Kidney (tissue), 14 donors: Measurements from ENCODE around the gene CACNB4. TPM values are rescaled to one million over a fixed set of nuclear protein-coding genes. Genes with fewer than 3 reads are reported as not detected.
A peak's percentile ranks its signal among the peaks of the same experiment; 100 is the strongest.

Experiments used
- DNase-seq, 5 donors: peaks; one replicate each; pipeline ENCODE4 v3.0.0-alpha.2; 2013 to 2020
- FAIRE-seq: peaks from 2 replicates; lab custom pipeline; 2012; peaks lifted over from hg19 to GRCh38; lab: Jason Lieb, UNC
- H3K27ac ChIP-seq, 2 donors: one replicate each; pipeline ENCODE4 v1.7.0; 2013; ENCODE audit warnings: low read depth in 2 of 2, low read length in 2 of 2, inconsistent platforms in 1 of 2
- H3K27me3 ChIP-seq: one replicate; pipeline ENCODE4 v1.7.1; 2013; ENCODE audit warnings: low read length, inconsistent platforms; ENCODE audit not compliant: control insufficient read depth, insufficient read depth
- H3K36me3 ChIP-seq, 3 donors: one replicate each; pipeline versions ENCODE4 v1.7.0 to v1.7.1; 2013; ENCODE audit warnings: low read length in 3 of 3, control low read depth in 1 of 3, inconsistent platforms in 1 of 3; ENCODE audit not compliant: insufficient read depth in 3 of 3, control insufficient read depth in 2 of 3
- H3K4me1 ChIP-seq, 3 donors: one replicate each; pipeline versions ENCODE4 v1.7.0 to v1.7.1; 2013; ENCODE audit warnings: low read length in 3 of 3, inconsistent platforms in 1 of 3, low read depth in 1 of 3; ENCODE audit not compliant: control insufficient read depth in 2 of 3, insufficient read depth in 2 of 3
- H3K4me3 ChIP-seq, 3 donors: one replicate each; pipeline versions ENCODE4 v1.7.0 to v1.8.1; 2013; ENCODE audit warnings: low read length in 3 of 3, control low read depth in 1 of 3, inconsistent platforms in 1 of 3
- H3K9ac ChIP-seq, 3 donors: one replicate each; pipeline versions ENCODE4 v1.7.0 to v1.7.1; 2013; ENCODE audit warnings: low read length in 3 of 3, control low read depth in 1 of 3, inconsistent platforms in 1 of 3
- H3K9me3 ChIP-seq, 3 donors: one replicate each; pipeline versions ENCODE4 v1.7.0 to v1.7.1; 2013; ENCODE audit warnings: low read length in 3 of 3, control low read depth in 1 of 3, inconsistent platforms in 1 of 3; ENCODE audit not compliant: control insufficient read depth in 2 of 3, insufficient read depth in 1 of 3
- intact Hi-C: fragments of 100-400 bp; cut with DNase I; formaldehyde crosslinking; loops from one replicate; pipeline ENCODE4 v1.11.1; 2022
- polyA plus RNA-seq: library from polyadenylated mRNA; stranded (reverse); fragments of 350-450 nt; fragmentation: Illumina TruSeq; extraction: RNeasy Lipid Tissue Mini Kit (QIAGEN cat#74804); gene quantifications from one replicate; pipeline ENCODE4 v1.2.3, GENCODE V29; 2014; ENCODE audit warnings: low read depth, low replicate concordance; ENCODE audit not compliant: insufficient read depth
- total RNA-seq: library from RNA; stranded (reverse); fragmentation: NEBNext Ultra II Directional; extraction: Animal tissue kit (Norgen Biotek cat#: 25700); gene quantifications from one replicate; pipeline ENCODE4 v1.2.1, GENCODE V29; 2021
- TF ChIP-seq, protein P1 (sequence below): IDR thresholded peaks from 3 replicates; pipeline ENCODE4 v1.5.1; 2012; ENCODE audit warnings: mild to moderate bottlenecking, moderate library complexity, borderline replicate concordance; ENCODE audit not compliant: insufficient read depth; ENCODE audit errors: extremely low read depth
- donor health status: control.
- donor health status: control.
- donor health status: control.
- donor health status: control.
- donor health status: control.
- donor health status: DM: yes; HTN: yes; CAD: no.
- donor health status: Normal renal cell carcinoma (clear cell type).

Gene CACNB4
- total and polyA plus RNA-seq, 2 donors from 2014 or later: 1.3 to 2.2 TPM

DNA sequence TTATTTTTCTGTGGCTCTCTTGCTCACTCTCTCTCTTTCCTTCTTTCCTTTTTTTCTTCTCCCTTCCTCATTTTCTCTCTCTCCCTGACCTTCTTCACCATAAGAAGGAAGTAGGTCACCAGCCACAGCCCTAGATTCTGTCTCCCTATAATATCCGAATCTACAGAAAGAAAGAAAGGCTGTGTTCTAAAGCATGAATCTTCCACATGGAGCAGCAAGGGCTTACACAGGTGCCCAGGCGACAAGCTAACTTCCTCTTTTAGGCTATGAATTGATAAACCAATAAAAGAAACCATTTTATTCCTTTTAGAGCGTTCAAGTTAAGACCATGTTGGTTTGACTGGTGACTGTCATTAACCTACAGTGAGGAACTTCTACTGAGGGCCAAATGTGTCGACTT is 49.3 kb downstream of the CACNB4 start:
- Histone ChIP-seq H3K4me1 (no peaks in the 10 kb centered on the region), H3K27me3 (no peaks in the 10 kb centered on the region), H3K4me3 (no peak overlapping the region), H3K9ac (no peak overlapping the region), H3K9me3 (no peaks in the 10 kb centered on the region), H3K27ac (no peak overlapping the region), H3K36me3 (no peaks in the 10 kb centered on the region)
- TF ChIP-seq, protein P1, sequence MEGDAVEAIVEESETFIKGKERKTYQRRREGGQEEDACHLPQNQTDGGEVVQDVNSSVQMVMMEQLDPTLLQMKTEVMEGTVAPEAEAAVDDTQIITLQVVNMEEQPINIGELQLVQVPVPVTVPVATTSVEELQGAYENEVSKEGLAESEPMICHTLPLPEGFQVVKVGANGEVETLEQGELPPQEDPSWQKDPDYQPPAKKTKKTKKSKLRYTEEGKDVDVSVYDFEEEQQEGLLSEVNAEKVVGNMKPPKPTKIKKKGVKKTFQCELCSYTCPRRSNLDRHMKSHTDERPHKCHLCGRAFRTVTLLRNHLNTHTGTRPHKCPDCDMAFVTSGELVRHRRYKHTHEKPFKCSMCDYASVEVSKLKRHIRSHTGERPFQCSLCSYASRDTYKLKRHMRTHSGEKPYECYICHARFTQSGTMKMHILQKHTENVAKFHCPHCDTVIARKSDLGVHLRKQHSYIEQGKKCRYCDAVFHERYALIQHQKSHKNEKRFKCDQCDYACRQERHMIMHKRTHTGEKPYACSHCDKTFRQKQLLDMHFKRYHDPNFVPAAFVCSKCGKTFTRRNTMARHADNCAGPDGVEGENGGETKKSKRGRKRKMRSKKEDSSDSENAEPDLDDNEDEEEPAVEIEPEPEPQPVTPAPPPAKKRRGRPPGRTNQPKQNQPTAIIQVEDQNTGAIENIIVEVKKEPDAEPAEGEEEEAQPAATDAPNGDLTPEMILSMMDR: no peak
- intact Hi-C loops: no loop called here
- no peak for FAIRE-seq
- DNase-seq: no peak

DNA sequence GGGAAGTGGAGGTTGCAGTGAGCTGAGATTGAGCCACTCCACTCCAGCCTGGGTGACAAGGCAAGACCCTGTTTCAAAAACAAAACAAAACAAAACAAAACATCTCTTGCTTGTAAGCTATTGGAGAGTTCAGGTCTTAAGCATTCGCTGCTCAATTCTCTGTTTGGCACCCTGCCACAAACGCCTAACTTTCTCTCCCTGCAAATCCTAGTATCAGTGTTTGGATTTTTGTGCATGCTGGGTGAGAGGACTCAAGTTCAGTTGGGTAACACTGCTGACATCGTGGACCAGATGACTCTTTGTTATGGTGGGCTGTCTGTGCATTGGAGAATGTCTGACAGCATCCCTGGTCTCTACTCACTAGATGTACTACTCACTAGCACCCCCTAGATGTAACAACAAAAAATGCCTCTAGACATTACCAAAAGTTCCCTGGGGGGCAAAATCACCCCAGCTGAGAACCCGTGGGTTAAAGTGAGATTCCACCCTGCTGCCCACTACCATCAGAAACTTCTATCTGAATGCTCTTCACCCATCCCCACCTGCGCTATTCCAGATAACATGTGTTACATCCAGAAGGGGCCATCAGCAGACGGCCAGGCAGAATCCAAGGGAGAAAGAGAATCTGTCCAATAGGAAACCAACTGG is 50.9 kb downstream of the CACNB4 start:
- no peak overlapping the region for H3K9ac ChIP-seq
- H3K9me3 ChIP-seq: no peaks in the 10 kb centered on the region
- DNase-seq (no peak), FAIRE-seq (no peak)
- no peak overlapping the region for H3K27ac ChIP-seq
- no peaks in the 10 kb centered on the region for H3K36me3 ChIP-seq
- no peak overlapping the region for H3K4me3 ChIP-seq
- intact Hi-C loops: no loop called here
- TF ChIP-seq, protein P1: no peak
- H3K4me1 ChIP-seq: no peaks in the 10 kb centered on the region
- no peaks in the 10 kb centered on the region for H3K27me3 ChIP-seq

DNA sequence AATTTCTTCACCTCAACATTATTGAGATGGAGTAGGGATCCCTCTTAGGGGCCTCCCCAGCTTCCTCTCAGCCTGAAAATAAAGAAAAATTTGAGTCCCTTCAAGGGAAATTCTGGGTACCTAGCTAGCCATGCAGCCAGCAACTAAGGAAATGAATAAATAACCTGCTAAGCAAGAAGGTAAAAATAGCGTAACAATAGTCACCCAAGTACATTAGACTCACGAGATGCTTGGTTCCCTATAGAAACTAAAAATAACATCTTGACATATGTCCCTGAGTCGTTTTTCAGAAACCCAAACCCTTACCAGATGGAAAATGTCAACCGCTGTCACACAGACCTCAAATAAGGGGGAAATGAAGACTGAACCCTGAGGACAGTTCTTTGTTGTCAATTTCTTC is 51.9 kb downstream of the CACNB4 start:
- TF ChIP-seq, protein P1: no peak
- Histone ChIP-seq H3K9me3 (no peaks in the 10 kb centered on the region), H3K36me3 (no peaks in the 10 kb centered on the region), H3K4me3 (no peak overlapping the region), H3K27me3 (no peaks in the 10 kb centered on the region), H3K4me1 (no peaks in the 10 kb centered on the region), H3K27ac (no peak overlapping the region), H3K9ac (no peak overlapping the region)
- no peak for FAIRE-seq
- peak in 2 of 5 donors; percentile 51 for DNase-seq
- intact Hi-C loops: no loop called here
